NOMO-1 treated with dmso at 0.1 percent for 144 hours (cell line): Measurements from ENCODE around the gene NTF4.
"Not testable (repeated sequence)": the region's sequence is repeated elsewhere in the genome, so short reads cannot be mapped to it uniquely, and the experiment has no call there.

Source experiments
- DNase-seq: peaks from one replicate; lab custom pipeline; 2025; ENCODE audit not compliant: unreplicated experiment; lab: John Stamatoyannopoulos, UW

The NTF4 gene

DNA sequence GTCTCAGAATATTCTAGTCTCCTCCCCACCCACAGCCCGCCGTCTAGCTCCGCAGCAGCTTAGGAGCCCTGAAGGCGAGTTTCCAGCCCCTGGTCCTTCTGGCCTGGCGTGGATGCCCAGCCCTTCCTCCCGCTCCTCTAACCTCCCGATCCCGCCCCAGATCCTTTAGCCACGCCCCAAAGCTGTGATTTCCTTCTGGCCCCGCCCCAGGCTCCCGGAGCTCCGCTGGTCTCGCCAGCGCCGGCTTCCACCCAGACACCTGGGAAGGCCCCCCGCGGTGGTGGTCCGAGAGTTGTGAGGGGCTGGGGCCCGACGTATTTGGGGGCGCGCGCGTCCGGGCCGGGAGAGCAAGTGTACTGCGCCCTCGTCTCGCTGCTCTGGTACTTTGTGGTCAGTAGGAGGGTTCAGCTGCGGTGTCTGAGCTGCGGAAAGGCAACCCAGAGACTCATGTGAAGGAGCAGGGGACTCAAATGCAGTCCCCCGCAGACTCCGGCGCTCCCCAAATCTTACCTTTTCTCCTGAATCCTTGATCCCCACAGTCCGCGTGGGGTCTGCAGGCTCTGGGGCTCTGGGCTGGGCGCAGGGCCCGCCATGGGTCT, 6.9 kb downstream of the NTF4 start, which contains the start of gene CGB7:
Gene CGB7 (minus strand): TSS at position 114 of the 599 bp plus-strand sequence. CDS start 2,374 bp downstream, outside the sequence.
- no peak for DNase-seq

DNA sequence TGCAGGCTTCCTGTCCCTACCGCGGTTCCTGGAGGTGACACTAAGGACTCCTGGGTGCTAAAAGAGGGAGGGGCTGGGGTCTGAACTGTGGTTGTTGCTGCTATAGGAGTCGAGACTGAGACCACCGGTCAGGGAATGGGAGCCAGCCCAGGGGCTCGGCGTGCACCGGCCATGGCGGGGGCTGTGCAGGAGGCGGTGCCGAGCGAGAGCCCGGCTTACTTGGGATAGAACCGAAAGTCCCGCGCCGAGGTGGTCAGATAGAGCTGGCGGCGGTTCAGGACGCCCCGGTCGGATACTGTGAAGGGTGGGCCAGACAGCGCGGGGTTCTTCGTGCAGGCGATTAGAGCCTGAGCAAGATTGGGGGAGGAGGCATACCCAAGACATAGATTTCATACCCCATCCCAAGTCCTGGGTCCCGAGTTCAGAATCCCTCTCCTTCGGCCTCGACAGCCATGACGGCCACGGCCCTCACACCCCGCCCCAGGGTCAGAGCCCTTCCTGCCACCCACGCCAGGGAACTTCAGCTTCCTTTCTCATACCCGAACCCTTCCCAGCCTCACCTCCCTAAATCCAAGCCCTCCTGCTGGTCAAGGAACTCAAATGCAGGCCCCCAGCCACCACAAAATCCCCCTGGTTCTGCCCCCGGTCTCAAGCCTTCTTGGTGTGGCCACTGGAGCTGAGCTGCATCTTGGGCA, 7.6 kb downstream of the NTF4 start:
- not testable (repeated sequence) for DNase-seq

DNA sequence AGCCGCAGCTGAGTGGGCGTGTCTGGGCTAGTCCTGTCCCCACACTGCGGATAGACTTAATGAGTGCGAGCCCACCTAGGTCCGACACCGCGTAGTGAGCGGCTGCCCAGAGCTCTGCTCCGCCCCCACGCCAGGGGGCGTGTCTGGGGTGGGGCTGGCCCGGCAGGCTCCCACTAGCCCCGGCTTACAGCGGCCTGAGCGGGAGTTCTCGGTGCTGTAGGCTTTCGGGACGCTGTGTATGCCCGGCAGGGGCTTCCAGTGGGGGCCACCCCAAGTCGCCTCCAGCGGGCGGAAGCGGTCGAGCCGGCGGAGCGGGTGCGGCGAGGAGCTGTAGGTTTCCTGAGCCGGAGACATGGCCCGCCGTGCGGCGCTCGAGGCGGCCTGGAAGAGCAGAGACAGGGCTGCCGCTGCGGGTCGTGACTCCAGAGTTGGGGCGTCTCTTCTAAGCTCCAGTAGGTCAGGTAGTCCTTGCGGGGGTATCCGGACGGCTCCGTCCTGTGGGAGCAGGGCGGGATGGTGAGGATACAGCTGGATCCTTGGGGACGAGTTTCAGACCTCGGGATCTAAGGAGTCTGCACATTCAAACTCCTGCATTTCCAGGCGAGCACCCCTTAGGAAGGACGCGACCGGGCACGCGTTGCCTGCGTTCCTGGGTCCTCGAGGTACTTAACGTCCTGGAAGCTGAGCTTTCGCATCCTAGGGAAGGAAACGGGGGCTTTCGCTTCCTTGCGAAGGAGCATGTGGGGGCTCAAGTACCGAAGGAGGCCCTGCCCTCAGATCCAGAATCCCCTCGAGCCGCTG, 8.3 kb downstream of the NTF4 start:
- DNase-seq: no peak

DNA sequence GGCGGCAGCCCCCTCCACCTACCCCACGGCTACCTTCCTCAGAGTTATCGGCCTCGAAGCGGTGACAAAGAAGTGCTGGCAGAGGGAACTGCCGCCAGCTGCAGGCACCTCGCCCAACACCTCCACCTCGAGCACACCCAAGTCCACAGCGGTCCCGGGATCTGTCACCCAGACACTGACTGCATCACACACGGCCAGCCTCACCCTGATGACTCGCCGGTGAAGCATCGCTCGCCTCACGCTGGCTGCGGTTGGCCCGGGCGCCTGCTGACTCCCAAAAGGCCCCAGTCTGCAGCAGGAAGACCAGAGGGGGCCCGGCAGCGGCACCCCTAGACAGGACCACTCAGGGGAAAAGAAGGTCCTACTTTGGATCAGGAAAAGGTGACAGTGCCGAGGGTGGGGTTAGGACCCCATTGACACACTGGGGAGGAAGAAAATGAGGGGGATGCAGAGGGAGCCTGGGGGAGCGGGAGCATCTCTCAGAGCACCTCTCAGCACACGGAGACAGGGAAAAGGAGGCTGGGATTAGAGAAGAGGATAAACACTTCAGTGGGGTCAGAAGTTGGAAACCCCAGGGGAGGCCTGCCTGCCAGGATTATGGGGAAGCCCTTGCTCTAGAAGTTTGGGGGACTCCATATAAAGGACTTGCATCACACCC, 14.1 kb downstream of the NTF4 start:
- not testable (repeated sequence) for DNase-seq

DNA sequence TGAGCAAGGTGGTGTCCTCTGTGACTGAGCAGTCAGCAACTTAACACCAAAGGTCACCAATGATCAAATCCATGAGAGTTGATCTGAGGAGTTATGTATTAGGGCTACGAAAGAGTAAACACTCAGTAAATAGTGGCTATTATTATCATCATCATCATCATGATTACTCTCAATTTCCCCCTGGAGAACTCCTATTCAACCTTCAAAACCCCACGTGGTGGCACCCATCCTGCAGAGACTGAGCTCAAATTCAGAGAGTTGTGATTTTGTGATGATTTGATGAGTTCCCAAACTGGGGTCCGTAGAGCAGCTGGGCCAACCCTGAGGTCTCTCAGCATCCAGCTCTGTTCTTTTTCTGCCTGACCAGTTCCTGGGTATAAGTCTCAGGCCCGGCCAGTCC, 14.8 kb downstream of the NTF4 start:
- not testable (repeated sequence) for DNase-seq

DNA sequence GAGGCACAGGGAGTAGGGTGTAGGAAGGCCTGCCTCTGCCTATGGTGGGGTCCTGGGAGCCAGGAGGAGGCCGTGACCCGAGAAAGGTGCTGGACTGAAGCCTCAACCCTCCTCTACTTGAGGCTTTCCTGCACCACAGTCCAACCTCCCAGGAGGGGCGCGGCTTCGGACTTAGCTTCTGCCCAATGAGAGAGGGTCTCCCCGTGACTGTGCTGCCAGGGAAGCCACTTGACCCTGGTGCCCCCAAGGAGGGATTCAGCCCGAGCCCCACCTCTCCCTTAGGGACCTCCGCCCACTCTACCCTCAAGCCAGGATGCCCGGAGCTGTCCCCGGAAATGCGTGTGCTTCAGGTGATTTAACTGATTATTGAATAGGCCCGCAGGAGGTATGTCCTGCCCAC, 15.6 kb downstream of the NTF4 start, which contains the start of gene CGB8:
Gene CGB8 (minus strand): TSS at position 101 of the 400 bp plus-strand sequence. CDS start 372 bp downstream, outside the sequence.
- DNase-seq: not testable (repeated sequence)

DNA sequence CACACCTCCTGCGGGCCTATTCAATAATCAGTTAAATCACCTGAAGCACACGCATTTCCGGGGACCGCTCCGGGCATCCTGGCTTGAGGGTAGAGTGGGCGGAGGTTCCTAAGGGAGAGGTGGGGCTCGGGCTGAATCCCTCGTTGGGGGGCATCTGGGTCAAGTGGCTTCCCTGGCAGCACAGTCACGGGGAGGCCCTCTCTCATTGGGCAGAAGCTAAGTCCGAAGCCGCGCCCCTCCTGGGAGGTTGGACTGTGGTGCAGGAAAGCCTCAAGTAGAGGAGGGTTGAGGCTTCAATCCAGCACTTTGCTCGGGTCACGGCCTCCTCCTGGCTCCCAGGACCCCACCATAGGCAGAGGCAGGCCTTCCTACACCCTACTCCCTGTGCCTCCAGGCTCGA, 21.1 kb downstream of the NTF4 start, which contains the start of gene CGB5:
Gene CGB5 (plus strand): TSS at position 301 of the 400 bp plus-strand sequence. CDS start 362 bp downstream, outside the sequence.
- not testable (repeated sequence) for DNase-seq

DNA sequence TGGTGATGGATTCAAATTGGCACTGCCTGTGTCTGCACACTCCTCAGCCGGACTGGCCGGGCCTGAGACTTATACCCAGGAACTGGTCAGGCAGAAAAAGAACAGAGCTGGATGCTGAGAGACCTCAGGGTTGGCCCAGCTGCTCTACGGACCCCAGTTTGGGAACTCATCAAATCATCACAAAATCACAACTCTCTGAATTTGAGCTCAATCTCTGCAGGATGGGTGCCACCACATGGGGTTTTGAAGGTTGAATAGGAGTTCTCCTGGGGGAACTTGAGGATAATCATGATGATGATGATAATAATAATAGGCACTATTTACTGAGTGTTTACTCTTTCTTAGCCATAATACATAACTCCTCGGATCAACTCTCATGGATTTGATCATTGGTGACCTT, 22.0 kb downstream of the NTF4 start:
- DNase-seq: not testable (repeated sequence)

DNA sequence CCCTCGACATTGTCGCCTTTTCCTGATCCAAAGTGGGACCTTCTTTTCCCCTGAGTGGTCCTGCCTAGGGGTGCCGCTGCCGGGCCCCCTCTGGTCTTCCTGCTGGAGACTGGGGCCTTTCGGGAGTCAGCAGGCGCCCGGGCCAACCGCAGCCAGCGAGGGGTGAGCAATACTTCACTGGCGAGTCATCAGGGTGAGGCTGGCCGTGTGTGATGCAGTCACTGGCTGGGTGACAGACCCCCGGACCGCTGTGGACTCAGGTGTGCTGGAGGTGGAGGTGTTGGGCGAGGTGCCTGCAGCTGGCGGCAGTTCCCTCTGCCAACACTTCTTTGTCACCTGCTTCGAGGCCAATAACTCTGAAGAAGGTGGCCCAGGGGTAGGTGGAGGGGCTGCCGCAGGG, 22.4 kb downstream of the NTF4 start:
- no peak for DNase-seq

DNA sequence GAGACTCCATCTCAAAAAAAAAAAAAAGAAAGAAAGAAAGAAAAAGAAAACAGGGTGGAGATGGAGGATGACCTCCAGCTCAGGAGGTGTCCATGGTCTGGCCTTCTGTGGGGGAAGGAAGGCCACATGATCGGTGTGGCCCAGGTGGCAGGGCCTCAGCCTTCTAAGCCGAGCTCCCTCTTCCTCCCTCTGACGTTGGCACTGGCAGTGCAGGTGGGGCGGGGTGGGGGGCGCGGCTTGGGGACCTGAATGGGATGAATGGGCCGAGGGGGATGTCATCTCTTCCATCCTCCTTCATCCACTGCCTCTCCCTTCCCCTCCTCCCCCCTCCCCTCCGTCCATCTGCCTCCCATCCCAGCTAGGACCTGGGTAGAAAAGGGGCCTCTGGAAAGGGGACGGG, 24.9 kb downstream of the NTF4 start:
- DNase-seq: not testable (repeated sequence)

DNA sequence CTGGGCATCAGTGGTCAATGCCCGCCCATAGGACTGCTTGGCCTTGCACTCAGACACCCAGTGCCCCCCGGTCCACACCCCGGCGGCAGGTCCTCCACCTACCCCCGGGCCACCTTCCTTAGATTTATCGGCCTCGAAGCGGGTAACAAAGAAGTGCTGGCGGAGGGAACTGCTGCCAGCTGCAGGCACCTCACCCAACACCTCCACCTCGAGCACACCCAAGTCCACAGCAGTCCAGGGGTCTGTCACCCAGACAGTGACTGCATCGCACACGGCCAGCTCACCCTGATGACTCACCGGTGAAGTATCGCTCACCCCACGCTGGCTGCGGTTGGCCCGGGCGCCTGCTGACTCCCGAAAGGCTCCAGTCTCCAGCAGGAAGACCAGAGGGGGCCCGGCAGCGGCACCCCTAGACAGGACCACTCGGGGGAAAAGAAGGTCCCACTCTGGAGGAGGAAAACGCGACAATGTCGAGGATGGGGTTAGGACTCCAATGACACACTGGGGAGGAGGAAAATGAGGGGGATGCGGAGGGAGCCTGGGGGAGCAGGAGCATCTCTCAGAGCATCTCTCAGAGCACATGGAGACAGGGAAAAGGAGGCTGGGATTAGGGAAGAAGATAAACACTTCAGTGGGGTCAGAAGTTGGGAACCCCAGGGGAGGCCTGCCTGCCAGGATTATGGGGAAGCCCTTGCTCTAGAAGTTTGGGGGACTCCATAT, 25.9 kb downstream of the NTF4 start:
- not testable (repeated sequence) for DNase-seq

DNA sequence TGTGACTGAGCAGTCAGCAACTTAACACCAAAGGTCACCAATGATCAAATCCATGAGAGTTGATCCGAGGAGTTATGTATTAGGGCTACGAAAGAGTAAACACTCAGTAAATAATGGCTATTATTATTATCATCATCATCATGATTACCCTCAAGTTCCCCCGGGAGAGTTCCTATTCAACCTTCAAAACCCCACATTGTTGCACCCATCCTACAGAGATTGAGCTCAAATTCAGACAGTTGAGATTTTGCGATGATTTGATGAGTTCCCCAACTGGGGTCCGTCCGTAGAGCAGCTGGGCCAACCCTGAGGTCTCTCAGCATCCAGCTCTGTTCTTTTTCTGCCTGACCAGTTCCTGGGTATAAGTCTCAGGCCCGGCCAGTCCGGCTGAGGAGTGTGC, 26.5 kb downstream of the NTF4 start:
- not testable (repeated sequence) for DNase-seq

DNA sequence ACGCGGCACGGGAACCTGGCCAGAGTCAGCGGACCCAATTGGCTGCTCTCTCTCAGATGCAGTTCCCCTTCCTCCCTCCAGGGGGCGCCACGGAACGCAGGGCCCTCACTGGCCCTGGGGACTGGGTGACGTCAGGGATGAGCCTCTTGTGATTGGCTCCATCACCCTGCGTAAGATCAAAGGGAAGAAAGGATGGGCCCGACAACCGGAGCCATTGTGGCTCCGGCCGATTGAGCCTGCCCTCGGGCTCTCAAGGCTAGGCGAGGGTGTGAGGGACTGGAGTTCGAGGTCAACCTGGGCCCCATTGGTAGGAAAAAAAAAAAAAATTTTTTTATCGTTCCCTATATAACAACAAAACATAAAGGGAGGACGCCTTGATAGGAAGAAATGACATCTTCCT, 27.8 kb downstream of the NTF4 start, which contains the start of gene CGB1:
Gene CGB1 (minus strand): TSS at position 81 of the 400 bp plus-strand sequence. CDS start 184 bp downstream, outside the sequence.
- DNase-seq: not testable (repeated sequence)

DNA sequence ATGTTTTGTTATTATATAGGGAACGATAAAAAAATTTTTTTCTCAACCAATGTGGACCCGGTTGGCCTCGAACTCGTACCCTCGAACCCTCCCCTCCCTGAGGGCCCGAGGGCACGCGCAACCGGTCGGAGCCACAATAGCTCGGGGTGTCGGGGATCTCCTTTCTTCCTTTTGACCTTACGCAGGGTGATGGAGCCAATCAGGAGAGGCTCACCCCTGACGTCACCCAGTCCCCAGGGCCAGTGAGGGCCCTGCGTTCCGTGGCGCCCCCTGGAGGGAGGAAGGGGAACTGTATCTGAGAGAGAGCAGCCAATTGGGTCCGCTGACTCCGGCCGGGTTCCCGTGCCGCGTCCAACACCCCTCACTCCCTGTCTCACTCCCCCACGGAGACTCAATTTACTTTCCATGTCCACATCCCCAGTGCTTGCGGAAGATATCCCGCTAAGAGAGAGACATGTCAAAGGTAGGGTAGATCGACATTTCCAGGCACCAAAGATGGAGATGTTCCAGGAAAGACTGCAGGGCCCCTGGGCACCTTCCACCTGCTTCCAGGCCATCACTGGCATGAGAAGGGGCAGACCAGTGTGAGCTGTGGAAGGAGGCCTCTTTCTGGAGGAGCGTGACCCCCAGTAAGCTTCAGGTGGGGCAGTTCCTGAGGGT, 32.8 kb downstream of the NTF4 start, which contains the start of gene CGB2:
Gene CGB2 (plus strand): TSS at position 249 of the 660 bp plus-strand sequence. CDS start 206 bp downstream, at position 455.
- not testable (repeated sequence) for DNase-seq

DNA sequence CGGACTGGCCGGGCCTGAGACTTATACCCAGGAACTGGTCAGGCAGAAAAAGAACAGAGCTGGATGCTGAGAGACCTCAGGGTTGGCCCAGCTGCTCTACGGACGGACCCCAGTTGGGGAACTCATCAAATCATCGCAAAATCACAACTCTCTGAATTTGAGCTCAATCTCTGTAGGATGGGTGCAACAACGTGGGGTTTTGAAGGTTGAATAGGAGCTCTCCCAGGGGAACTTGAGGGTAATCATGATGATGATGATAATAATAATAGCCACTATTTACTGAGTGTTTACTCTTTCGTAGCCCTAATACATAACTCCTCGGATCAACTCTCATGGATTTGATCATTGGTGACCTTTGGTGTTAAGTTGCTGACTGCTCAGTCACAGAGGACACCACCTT, 34.3 kb downstream of the NTF4 start:
- DNase-seq: not testable (repeated sequence)

DNA sequence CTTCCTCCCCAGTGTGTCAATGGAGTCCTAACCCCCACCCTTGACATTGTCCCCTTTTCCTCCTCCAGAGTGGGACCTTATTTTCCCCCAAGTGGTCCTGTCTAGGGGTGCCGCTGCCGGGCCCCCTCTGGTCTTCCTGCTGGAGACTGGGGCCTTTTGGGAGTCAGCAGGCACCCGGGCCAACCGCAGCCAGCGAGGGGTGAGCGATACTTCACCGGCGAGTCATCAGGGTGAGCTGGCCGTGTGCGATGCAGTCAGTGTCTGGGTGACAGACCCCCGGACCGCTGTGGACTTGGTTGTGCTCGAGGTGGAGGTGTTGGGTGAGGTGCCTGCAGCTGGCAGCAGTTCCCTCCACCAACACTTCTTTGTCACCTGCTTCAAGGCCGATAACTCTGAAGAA, 34.9 kb downstream of the NTF4 start:
- not testable (repeated sequence) for DNase-seq

DNA sequence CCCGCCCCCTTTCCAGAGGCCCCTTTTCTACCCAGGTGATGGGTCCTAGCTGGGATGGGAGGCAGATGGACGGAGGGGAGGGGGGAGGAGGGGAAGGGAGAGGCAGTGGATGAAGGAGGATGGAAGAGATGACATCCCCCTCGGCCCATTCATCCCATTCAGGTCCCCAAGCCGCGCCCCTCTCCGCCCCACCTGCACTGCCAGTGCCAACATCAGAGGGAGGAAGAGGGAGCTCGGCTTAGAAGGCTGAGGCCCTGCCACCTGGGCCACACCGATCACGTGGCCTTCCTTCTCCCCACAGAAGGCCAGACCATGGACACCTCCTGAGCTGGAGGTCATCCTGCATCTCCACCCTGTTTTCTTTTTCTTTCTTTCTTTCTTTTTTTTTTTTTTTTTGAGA, 35.9 kb downstream of the NTF4 start:
- not testable (repeated sequence) for DNase-seq

DNA sequence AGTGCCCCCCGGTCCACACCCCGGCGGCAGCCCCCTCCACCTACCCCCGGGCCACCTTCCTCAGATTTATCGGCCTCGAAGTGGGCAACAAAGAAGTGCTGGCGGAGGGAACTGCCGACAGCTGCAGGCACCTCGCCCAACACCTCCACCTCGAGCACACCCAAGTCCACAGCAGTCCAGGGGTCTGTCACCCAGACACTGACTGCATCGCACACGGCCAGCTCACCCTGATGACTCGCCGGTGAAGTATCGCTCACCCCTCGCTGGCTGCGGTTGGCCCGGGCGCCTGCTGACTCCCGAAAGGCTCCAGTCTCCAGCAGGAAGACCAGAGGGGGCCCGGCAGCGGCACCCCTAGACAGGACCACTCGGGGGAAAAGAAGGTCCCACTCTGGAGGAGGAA, 39.0 kb downstream of the NTF4 start:
- not testable (repeated sequence) for DNase-seq

DNA sequence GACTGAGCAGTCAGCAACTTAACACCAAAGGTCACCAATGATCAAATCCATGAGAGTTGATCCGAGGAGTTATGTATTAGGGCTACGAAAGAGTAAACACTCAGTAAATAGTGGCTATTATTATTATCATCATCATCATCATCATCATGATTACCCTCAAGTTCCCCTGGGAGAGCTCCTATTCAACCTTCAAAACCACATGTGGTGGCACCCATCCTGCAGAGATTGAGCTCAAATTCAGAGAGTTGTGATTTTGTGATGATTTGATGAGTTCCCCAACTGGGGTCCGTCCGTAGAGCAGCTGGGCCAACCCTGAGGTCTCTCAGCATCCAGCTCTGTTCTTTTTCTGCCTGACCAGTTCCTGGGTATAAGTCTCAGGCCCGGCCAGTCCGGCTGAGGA, 39.5 kb downstream of the NTF4 start:
- not testable (repeated sequence) for DNase-seq
